ENCODE data around the gene IRF9.
A peak's percentile ranks its signal among the peaks of the same experiment; 100 is the strongest.

GRCh38 chr14:24130717-24131548, 30.1 kb upstream of the IRF9 start:
- TF ChIP-seq CTCF (IDR thresholded peaks at IDR 0.05) (no peak), POLR2A (IDR thresholded peaks at IDR 0.05) (peak in 2 of 3 donors; percentile 40 to 59)
